Suppressor macrophage treated with lipopolysaccharide for 1 hour (primary cell): ENCODE data around the gene TSC22D3.
"Not testable (repeated sequence)": the region's sequence is repeated elsewhere in the genome, so short reads cannot be mapped to it uniquely, and the experiment has no call there.

Experiments
- DNase-seq, 3 donors: peaks; one replicate each; pipeline ENCODE4 v3.0.0-alpha.2; 2020 to 2022

The TSC22D3 gene

DNA sequence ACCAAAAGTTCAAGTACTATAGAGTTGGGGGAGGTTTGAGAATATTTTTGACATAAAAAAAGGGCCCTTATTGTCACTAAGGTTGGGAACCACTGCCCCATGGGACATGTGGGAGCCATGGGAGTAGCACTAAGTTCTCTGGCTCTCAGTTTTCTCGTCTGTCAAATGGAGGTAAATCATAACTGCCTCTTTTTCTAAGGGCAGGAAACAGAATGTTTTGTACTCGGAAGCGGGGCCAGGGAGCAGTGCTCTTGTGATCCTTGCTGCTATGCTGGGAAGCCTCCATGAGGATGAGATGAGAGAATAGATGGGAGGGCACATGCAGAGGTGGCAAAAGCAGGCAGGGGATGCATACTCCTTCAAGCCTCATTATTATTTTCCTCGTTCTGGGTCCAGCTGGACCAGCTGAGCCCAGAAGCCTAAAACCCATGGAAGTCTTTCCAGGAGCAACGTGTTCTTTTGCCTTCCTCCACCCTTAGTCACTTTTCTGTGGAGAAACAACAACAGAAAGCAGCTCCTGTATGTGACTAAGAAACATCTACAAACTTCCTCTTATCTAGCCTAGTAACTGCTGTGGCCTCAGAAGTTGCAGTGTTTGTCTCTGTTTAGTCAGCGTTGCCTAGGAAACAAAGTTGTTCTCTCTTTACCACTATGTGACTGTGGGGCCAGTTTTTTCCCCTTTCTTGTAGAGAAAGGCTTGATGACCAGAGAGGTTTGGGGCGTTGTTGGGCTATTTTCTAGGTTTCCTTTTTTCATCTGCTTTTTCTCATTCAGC lies 64.8 kb downstream of the TSC22D3 start:
- DNase-seq: peak; percentile 84 to 95 (median 92)

DNA sequence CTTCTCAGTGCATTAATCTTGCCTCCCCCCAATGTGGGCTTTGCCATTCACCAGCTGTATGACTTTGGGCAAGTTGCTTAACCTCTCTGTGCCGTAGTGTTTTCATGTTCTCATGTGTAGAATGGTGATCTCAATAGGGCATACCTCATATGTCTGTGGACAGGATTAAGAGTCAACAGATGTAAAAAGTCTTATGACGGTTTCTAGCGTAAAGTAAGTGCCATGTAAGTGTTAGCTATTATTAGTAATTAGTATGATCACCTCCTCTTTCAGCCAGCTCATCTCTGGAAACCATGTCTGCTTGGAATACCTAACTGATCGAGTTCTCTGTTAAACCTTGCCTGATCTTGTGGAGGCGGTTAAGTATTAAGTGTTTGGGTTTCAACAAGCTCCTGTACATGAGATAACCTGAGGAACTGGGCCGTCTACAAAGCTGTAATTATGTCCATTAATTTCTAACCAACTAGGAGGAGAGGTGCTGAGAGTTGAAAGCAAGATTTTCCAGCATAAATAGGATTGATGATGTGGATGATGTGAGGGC lies 66.3 kb downstream of the TSC22D3 start:
- no peak for DNase-seq

DNA sequence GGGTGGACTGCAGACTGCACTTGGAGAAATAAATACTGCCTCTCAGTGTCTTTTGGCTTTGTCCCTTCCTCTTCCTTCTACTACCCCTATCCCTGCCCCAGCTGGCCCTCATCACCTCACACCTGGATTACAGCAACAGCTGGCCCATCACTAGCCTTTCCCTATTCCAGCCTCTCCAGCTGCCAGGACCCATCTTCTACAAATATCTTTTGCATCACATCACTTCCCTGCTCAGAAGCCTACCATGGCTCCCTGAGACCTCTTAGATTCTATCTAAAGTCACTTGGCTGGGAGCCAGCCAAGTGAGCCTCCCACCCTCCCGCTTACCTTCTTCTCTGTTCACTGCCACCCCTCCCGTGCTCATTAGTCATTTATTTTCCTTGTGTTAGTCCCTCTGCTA lies 66.8 kb downstream of the TSC22D3 start:
- no peak for DNase-seq

DNA sequence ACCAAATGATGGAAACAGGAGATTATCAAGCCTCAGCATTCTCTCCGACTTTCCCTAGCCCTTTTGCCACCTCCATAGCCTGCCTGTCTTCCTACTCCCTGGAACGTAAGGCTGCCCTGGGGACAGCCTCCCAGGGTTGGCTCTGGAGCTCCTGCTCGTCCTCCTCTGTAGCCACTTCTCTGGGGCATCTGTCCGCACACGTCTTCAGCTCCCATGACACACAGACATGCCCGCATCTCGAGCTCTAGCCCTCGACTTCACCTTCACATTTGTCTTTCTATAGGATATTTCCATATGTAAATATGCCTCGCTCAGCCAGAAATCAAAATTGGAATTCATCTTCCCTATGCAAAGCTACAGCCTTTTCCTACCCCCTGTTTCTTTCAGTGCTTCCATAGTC lies 67.7 kb downstream of the TSC22D3 start:
- DNase-seq: no peak

DNA sequence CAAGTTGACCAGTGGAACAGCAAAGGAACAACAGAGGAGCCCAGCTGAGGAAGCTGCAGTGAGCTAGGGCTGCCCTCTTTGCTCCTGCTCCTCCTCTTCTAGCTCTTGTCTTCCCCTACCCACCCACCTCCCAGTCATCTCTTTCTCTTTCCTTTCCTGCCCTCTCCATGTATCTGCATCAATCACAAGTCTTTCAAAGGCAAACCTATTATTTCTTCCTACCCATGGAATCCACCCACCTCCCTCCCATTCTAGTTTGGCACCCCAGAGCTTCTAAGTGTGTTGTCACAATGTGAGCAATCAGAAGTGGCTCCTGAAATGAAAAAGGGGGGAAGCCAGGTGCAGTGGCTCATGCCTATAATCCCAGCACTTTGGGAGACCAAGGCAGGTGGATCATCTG lies 69.3 kb downstream of the TSC22D3 start:
- DNase-seq: no peak

DNA sequence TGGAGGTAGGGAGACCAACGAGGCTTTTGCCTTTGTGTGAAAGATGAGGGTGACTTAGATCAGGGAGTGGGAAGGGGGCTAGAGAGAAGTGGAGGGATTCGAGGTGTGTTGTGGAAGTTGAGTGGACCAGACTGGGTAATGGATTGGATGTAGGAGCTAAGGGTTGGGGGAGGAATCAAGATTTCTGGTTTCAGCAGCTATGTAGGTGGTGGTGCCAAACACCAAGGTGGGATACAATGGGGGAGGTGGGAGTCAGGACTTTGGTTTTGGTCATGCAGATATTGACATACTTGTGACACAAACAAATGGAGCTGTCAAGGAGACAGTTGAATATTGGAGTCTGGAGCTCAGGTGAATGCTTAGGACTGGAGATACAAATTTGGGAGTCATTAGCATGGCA lies 71.0 kb downstream of the TSC22D3 start:
- no peak for DNase-seq

DNA sequence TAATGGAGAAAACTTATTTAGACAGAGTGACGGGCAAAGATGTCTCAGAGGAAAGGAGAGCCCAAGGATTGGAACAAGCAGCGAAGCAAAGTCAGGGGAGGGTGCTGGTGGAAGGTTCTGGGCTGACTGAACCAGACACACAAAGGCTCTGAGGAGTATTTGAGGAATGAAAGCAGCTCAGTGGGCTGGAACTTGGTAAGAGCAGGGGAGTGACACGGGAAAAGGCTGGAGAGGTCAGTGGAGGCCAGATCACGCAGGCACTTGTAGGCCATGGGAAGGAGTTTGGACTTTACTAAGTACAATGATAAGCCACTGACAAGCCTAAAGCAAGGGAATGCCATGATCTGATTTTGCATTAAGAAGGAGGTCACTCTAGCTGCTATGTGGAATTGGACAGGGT lies 71.4 kb downstream of the TSC22D3 start:
- no peak for DNase-seq

DNA sequence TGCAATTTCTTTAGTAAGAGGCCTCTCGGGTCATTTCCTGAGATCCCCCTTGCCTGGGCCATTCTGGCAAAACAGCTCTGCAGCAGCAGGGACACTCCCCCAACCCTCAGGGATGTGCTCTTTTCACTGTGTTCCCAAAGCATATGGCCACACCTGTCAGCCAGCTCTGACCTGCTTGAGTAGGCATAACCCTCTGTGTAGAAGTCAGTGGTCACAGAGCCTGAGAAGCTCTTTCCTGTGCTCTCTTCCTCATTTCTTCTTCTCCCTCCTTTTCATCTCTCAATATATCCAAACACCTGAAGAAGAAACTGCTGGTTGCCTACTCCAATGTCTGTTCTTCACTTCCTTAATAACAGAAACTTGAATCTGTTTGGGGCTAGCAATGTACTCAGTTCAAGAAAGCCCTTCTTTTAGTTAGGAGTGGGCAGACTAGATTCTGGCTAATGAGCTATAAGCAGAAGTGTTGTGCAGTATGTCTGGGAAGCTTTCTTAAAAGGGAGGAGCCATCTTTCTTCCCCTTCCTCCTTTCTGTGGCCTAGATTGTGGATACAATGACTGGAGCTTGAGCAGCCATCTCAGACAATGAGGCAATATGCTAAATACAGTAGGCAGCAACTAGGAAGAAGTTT lies 74.0 kb downstream of the TSC22D3 start:
- peak; percentile 56 to 79 (median 68) for DNase-seq

DNA sequence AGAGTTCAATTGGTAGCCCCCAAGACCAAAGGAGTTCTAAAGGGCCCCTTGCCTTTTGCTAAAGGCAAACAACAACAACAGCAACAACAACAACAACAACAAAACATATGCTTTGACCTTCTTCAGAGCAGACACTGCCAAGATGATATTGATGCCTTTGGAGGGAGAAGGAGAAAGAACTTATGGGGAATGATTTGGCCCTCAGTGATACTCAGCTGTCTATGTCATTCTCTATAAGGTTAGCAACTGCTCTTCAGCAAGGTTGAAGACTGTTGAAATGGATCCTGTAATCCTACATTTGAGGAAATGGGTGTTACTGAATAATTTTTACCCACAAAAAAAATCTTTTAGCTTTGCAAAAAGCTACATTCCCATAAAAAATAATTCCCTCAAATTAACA lies 74.8 kb downstream of the TSC22D3 start:
- no peak for DNase-seq

DNA sequence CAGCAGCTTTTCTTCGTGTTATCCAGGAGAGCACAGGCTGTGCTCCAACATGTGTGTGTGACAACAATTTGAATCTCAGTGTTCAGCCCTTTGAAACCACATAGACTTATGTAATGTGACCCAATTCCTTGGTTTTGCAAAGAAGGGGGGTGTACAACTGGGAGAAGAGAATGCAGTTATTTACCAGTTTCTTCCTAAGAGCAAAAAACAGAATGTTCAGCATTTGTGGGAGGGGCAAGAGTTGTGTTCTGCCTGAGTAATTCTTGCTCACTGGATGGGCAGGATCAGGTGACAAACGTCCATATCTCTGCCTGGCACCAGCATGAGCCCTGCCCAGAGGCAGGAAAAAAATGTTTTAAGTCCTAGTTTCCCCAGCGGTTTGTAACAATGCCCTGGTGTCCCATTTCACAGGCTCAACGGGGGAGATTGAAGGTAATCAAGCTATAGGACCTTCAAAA lies 75.2 kb downstream of the TSC22D3 start:
- no peak for DNase-seq

DNA sequence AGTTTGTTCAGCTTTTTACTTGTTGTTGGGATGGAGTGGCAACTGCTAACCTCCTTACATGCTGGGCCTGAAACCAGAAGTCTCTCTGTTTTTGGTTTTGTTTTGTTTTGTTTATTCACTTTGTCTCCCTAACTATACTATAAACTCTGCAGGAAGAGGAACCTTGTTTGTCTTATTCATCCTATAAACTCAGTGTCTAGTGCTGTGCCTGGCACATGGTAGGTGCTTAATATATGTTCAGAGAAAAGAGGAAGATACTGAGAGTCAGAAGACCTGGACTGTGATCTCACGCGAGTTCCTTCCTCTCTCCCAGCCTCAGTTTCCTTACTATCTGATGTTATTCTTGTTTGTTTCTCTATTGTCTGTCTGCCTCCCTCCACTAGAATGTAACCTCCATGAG lies 76.0 kb downstream of the TSC22D3 start:
- no peak for DNase-seq

DNA sequence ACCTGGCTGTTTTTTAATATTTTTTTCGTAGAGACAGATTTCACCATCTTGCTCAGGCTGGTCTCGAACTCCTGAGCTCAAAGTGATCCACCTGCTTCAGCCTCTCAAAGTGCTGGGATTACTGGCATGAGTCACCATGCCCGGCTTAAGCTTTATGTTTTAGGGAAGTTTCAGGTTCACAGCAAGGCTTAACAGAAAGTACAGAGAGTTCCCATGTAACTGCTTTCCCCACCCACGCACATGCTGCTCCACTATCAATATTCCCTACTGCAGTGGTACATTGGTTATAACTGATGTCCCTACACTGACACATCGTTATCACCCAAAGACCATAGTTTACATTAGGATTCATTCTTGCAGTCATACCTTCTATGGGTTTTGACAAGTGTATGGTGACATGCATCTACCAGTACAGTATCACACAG lies 84.6 kb downstream of the TSC22D3 start:
- DNase-seq: peak; percentile 69 to 83 (median 81)

DNA sequence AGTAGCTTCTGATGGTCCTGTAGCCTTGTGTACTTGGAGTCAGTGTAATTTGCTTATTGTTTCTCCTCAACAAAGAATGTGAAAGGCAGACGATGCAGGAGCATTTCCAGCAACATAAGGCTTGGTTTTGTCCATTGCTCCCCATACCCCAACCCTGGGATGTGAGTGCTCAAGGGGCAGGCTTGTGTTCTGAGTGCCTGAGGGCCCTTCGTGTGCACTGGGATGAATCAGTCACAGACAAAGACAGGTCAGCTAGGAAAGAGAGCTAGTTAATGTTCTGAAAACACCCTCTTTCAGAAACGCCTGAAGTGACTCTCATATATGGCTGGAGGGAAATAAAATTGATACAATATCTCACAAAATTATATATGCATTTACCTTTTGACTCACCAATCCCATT lies 88.1 kb downstream of the TSC22D3 start:
- no peak for DNase-seq

DNA sequence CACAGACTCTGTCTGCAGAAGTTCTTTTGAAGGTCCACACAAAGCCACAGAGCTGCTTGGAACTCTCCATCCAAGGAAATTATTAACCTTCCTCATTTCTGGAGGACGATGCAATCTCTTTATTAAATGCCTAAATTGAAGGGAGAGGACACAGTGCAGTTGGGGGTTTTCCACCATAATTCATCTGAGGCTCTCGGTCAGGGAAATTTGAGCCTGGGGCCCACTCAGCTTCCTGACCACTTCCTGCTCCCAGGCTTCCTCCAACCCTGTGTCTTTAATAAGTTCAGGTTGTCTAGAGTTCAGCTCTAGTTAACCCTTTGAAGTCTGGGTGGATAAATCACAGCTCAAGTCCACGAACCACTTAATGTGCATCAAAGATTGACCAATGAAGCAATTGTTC lies 88.8 kb downstream of the TSC22D3 start:
- peak; percentile 64 to 78 (median 68) for DNase-seq

DNA sequence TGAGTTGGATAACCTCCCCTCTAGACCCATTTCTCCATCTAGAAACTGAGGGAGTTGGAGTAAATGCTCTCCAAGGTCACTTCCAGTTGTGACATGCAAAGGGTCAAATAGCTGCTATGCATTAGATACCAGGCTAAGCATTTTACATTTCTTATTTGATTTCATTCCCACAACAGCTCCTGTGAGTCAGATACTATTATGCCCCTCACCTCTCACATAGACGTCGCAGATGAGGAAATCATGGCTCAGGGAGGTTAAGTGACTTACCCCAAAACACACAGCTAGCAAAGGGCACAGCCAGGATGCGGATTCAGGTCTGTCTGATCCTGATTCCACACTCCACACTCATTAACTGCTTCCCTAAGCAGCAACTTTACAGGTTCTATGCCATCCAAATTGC lies 89.6 kb downstream of the TSC22D3 start:
- DNase-seq: no peak

DNA sequence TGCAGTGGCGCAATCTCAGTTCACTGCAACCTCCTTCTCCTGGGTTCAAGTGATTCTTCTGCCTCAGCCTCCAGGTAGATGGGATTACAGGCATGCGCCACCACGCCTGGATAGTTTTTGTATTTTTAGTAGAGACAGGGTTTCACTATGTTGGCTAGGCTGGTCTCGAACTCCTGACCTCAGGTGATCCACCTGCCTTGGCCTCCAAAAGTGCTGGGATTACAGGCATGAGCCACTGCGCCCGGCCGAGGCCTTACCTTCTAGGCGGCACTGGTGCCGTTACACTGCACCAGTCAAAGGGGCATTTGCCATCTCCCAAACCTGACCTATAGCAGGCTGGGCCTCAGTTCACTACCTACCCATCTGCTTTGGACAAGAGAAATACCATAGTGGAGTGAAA lies 90.0 kb downstream of the TSC22D3 start:
- not testable (repeated sequence) for DNase-seq

DNA sequence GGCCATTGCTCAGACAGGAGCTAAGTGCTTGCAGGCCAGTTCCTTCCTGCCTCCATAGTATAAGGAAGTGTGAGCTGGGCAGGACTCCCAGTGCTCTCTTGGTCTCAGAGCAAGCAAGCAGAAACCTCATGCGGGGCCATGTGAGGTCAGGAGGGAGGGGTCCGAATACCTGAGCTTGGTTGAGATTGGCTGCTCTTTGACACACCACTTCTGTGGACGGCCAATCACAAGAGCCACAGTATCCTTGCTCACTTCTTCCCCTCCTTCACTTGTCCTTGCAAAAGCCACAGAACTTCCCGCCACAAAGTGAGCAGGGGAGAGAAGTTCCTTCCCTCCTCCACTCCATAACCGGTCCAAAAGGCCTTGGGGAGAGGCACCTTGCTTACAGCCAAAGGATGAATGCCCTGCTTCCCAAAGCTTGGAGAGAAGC lies 90.6 kb downstream of the TSC22D3 start:
- peak in 2 of 3 donors; percentile 39 to 50 for DNase-seq

DNA sequence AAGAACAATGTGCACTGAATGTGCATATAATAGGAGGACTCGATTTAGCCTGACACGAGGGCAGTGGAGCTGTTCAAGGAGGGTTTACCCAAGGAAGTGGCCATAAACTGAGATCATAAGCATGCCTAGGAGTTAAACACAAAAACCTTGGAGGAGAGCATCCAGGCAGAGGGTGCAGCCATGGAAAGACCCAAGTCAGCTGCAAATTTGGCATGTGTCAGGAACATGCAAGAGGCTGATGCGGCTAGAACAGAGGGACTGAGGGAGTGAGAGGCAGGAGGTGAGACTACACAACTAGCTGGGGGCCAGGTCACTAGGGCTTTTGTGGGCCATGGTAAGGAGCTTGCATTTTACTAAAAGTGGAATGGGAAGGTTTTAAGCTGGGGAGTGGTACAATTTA lies 91.7 kb downstream of the TSC22D3 start:
- no peak for DNase-seq

DNA sequence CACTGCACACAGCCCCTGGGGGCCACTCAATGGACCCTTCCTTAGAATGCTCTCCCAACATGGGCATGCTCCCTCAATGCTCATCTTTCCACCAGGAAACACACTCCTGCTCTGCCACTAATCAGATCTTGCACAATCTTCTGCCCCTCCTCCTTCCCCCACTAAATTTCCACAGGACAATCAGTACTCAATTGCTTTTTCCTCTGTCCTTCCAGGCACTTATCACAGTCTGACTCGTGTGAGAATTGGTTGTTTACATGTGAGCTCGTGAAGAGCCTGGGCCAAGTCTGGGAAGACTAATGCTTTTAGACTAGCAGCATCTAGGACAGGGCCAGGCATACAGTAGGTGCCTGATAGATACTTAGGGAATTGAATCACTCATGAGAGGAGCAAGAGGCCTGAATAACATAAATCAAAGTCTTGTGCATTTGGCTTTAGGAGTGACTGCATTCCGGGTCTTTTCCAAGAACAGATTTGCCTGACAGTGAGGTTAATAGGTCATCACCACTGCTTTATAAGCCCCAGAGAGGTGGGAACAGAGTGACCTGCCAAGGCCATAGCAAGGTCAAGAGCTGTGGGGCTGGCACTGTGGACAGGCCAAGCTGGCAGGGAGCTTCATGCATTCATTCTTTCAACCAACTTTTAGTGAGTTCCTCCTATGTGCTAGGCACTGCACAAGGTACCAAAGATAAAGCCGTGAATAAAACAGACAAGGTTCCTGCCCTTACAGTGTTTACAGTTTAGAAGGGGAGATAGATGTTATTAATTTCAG lies 92.3 kb downstream of the TSC22D3 start:
- no peak for DNase-seq

DNA sequence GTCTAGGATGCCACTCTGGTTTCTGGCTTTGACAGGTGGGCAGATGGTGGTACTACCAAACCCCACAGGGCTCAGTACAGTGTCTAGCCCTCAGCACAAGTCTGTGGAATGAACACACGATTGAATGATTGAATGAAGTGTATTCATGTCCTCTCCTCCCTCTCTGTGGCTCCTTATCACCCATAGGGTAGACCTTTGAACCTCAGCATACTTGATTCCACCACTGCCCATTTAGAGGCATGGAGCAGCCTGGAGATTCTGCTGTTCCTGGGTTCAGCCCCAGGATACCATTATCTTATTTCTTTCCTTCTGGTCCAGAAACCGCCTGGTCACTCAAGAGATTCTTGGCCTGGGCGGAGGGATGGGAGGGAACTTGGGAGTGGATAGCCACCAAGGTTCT lies 93.3 kb downstream of the TSC22D3 start:
- no peak for DNase-seq

DNA sequence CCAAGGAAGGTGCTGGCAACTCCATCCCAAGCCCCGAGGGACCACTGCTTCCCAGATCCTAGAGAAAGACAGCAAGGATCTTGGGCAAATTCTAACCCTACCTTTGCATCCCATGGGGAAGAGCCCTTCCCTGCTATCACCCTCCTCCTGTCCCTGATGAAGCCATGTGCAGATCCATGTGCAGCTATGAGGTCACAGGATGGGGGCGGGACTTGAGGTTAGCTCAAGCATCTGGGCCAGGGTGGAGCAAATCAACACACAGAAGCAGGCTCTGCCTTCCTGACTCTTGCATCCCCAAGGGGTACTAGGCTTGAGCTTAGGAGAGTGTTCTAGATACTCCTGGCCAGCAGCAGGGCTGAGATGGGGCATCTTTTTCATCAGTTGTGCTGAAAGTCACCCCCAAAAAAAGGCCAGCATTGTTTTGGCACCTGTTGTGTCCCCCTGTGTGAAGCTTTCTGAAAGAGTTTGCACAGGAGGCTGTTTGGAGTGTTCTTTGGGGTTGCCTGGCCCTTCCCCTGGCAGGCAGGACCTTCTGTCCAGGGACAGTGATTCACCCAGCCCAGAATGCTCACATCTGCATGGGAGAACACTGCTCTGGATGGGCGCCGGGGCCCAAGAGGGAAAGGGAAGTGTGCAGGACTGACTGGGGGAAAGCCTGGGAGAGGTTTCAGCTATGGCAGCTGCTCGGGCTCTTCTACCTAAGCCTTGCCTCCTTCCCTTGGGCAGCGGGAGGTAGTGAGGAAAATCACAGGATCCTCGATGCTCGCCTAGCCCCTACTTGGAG lies 96.4 kb downstream of the TSC22D3 start:
- peak; percentile 47 to 61 (median 61) for DNase-seq

DNA sequence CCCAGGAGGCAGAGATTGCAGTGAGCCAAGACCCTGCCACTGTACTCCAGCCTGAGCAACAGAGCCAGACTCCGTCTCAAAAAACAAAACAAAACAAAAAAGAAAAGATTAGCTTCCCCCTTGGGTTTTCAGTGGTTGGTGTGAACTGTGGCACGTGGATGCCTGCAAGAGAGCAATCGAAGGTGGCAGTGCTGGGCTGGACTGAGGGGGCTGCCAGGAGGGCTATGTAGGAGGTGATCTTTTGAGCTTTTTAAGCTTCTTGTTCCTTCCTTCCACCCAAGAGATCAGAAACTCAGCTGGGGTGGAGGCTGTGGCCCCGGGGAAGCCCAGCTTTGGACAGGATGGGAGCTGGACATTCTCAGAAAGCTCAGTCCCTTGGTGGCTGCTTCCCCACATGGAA lies 97.7 kb downstream of the TSC22D3 start:
- no peak for DNase-seq

DNA sequence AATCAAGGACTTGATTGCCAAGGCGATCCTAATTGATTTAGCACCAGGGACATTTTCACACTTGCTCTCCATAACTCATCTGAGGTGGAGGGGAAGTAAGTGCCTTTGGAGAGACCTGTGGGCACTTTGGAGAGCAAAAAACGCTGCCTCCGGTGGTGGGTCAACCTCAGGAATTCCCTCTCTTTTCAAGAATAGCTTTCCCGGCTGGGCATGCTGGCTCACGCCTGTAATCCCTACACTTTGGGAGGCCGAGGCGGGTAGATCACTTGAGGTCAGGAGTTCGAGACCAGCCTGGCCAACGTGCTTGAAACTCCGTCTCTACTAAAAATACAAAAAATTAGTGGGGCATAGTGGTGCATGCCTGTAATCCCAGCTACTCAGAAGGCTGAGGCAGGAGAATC lies 98.1 kb downstream of the TSC22D3 start:
- DNase-seq: no peak
